Jurkat, Clone E6-1 (cell line): ENCODE results near the gene DIDO1.
A peak's percentile ranks its signal among the peaks of the same experiment; 100 is the strongest.
"Not testable (repeated sequence)": the region's sequence is repeated elsewhere in the genome, so short reads cannot be mapped to it uniquely, and the experiment has no call there.

Experiments used
- DNase-seq: peaks from one replicate; pipeline ENCODE4 v3.0.0-alpha.2; 2011; ENCODE audit warnings: low read depth, low spot score
- H3K4me3 ChIP-seq: 2 replicates; pipeline ENCODE4 v1.5.1; 2011; ENCODE audit warnings: mild to moderate bottlenecking, low read length, control low read depth, moderate library complexity

The DIDO1 gene

DNA sequence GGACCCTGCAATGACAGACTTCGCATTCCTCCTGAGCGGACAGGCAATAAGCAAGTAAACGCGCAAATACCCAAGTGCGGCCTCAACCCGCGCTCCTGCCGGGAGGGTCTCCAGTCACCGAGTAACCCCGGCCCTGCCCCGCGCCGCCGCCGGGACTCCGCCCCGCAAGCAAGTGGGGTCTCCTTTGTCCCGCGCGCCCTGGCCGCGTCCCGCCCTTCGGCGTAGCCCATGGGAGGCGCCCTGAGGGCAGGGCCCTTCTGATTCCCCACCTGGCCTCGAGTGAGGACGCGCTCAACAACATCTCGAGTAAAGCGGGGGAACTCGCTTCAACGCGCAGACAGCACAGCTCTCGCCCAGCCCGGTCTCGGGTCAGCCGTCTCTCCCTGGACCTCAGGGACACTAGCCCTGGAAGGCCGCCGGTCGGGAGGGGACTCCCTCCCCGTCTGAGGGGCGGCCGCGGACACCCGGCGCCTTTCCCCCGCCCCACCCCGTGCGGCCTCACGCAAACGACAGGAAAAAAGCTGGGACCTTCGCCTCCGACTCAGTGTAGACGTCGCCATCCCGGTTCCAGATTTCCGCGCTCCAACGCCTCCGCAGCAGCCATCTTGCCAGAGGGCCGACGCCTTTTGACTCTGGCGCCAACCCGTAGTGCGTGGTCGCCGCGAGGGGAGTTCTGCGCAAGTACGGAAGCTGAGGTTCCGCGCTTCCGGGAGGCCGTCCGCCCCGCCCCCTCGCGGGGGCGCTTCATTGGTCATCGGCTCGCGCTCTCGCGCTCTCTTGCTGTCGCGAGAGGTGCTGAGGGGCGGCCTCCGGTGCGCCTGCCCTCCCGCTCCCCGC lies 11.2 kb upstream of the DIDO1 start:
- peak; percentile 97 for DNase-seq
- peak overlapping the region; percentile 60 for H3K4me3 ChIP-seq

DNA sequence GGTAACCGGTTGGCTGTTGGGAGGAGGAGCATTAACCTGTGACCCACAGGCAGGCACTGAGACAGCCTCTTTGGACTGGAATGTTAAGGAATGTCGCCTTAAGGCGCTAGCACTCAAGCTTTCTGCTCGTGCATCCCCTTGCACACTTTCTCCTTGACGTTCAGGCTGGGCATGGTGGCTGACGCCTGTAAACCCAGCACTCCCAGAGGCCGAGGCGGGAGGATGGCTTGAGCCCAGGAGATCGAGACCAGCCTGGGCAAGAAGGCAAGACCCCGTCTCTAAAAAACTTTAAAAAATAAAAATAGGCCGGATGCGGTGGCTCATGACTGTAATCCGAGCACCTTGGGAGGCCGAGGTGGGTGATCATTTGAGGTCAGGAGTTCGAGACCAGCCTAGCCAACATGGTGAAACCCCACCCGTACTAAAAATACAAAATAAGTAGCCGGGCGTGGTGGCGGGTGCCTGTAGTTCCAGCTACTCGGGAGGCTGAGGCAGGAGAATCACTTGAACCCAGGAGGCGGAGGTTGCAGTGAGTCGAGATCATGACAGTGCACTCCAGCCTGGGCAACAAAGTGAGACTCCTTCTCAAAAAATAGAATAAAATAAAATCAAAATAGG lies 9.8 kb upstream of the DIDO1 start:
- peak overlapping the region; percentile 60 for H3K4me3 ChIP-seq
- no peak for DNase-seq

DNA sequence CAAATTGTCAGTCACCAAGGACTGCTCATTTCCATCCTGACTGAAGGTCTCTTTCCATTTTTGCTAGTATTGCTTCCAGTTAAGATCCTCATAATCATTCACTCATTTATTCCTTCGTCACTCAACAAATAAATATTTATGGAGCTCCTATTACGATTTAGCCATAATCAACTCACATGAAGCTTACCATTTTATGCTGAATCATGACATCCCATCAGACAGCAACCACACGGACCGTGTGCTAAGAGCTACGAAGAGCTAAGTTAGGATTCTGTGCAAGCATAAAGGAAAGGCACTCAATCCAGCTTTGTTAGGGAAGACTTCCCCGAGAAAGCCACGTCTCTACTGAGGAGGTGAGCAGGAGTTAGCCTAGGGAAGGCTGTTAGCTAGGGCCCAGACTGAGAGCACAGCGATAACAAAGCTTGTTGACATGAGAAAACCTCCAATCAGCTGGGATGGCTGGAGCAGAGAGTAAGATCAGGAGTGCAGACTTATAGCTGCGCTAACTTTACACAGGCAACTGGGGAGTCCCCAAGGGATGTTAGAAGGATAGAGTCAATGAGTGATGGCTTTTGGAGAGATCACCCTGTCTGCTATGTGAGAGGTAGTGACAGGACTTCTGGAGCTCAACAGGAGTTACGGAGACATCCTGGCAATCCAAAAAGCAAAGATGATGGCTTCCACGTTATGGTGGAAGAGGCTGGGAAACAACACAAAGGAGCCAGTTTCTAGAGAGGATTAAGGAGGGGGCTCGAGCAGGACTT lies 9.1 kb upstream of the DIDO1 start:
- H3K4me3 ChIP-seq: no peak overlapping the region
- DNase-seq: no peak

DNA sequence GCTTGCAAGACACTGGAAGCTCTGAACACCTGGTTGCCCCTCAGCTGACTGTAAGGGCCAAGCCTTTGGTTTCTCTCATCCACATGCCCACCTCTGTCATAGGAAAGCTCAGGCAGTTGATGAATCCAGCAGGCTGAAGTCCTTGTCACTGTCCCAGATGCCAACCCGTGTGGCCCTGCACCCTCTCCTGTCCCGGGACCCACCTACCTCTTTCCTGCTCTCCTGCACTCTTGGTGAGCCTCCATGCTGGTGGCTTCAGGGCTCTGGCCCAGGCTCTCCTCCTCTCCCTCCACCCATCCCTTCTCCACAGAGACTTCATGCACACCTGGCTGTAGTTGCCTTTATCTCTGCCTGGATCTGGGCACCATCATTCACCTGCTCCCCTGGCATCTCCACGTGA lies 7.7 kb upstream of the DIDO1 start:
- H3K4me3 ChIP-seq: no peak overlapping the region
- no peak for DNase-seq

DNA sequence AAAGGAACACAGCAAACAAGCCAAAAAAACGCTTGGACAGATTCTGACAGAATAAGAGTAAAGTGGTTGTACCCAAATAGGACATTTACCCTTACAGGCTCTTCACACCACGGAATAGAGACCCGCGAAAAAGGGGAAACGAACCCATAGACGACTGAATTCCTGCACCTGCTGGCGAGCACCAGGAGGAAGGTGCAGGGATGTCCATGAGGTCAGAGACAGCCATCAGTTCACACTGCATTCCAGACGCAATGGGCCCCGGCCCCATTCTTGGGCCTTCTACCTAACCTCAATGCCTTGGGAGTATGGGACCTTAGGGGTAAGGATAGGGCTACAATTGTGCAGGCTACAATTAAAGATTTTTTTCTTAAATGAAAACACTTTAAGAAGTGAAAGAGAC lies 5.2 kb upstream of the DIDO1 start:
- H3K4me3 ChIP-seq: no peak overlapping the region
- no peak for DNase-seq

DNA sequence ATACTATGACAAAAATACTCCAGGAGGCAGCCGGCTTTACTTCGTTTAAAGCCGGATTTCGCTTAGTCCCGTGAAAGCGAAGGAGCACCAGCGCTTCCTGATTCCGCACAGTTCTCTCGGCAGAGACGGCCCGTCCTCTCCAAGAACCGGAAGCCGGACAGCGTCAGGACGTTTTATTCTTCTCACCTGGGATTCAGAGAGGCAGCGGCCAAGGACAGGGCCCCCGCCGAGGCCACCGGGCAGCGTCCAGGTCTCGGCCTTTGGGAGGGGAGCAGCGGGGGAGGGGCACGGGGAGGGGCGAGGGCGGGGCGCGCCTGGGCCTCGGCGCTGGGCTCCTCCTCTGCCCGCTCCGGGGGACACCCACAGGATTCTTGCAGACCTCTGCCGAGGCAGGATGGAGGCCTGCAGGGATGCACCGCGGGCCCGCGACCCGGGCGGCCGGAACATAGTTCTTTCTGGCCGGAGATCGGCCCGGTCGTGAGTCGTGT lies 2.8 kb upstream of the DIDO1 start:
- DNase-seq: no peak
- peak overlapping the region; percentile 40 for H3K4me3 ChIP-seq

DNA sequence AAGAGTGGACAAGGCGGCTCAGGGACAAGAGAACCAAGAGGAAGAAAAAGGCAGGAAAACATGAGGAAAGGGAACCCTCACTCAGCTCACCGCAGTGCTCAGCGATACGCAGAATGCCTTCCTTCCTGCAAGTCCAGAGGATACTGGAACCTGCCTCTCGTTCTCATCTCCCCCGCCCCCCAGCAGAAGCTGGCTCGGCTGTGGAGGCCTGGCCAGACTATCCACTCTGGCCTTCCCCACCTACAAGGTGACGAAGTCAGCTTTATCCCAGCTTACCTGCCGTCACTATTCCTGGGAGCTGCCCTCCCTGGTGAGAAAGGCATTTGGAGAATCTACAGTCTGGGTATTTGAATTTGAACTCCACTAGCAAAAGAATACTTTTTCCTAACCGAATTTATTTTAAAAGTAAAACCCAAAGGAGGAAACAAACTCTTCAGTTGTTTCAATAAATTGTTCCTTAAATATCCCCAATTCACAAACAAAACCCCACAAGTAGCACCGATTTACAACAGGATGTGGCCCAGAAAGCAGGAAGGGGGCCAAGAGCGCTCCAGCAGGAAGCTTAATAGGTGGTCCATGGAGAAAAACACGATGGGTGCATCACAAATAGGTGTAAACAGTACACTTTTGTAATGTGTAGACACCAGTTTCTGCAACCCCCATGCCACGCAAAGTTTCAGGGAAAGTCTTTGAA lies 2.1 kb upstream of the DIDO1 start:
- H3K4me3 ChIP-seq: peak overlapping the region; percentile 40
- DNase-seq: no peak

DNA sequence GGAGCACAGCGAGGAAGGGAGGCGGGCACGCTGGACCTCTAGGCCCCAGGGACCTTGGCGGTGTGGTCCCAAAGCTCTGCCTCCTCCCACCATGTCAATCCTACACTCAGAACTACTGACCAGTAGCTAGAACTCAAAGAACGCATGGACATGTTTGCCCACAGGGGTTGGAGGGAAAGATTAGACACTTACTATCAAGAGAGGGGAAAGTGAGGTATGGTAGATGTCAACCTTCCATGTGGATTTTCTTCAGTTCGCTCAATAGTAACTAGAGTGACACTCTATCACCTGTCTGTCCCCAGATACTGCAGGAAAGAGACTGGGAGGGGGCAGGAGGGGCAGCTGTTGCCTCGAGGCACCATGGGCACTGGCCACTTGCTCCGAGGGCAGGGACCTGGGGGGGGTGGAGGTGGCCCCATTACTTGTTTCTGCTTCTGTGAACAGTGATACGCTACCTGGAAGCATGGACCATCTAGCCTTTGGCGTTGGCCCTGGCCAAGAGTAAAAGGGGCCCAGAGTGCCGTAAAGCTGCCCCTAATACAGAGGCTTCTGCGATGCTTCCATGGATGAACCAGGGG lies 912 bp upstream of the DIDO1 start:
- peak overlapping the region; percentile 88 for H3K4me3 ChIP-seq
- no peak for DNase-seq

DNA sequence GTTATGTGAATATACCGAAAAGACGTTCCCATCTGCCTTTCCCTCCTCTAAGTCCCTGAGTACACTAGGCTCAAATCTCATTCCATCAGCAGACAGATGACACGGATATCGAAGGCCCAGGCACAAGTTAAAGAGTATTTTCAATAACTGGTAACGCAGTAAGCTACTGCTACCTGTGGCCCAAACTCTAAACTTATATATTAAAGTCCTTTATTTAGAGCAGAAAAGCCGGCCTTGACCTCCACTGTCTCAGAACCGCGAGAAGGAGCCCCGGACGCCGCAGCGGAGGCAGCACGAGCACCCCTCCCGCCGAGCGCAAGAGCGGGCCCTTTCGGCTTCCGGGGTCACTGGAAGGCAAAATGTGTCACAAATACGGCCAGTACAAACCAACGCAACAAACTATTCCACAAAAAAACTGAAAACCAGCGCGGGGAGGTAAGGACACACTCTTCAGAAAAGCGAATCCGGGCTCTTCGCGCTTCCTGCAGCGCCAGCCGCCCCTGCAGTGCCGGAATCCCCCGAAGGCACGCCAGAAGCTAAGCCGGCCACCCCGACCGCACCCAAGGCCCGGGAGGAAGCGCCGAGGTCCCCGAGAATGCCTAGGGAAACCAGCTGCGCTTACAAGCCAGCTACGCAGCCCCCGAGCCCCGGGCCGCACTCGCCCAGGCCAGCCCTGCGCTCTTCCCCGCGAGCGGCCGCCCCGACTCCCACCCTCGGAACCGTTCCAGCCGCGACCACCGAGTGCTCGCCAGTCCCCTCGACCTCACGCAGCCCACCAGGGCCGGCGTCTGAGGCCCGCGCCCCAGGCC lies 681 bp downstream of the DIDO1 start:
- H3K4me3 ChIP-seq: peak overlapping the region; percentile 88
- no peak for DNase-seq

DNA sequence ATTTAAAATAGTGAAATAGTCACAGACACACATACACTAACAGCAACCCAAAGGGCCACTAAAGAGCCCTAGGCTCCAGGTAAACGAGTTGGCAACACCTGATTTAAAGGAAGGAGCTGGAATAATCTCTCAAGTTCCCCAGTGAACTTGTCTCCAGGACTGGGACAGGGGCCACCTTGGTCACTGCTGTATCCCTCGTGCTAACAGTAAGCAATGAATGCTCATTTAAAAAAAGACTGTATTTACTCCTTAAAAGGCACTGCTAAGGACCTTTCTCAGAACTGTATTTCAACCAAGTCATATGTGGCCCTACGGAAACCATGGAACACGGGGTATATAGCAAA lies 1.3 kb downstream of the DIDO1 start:
- no peak for DNase-seq
- peak overlapping the region; percentile 88 for H3K4me3 ChIP-seq

DNA sequence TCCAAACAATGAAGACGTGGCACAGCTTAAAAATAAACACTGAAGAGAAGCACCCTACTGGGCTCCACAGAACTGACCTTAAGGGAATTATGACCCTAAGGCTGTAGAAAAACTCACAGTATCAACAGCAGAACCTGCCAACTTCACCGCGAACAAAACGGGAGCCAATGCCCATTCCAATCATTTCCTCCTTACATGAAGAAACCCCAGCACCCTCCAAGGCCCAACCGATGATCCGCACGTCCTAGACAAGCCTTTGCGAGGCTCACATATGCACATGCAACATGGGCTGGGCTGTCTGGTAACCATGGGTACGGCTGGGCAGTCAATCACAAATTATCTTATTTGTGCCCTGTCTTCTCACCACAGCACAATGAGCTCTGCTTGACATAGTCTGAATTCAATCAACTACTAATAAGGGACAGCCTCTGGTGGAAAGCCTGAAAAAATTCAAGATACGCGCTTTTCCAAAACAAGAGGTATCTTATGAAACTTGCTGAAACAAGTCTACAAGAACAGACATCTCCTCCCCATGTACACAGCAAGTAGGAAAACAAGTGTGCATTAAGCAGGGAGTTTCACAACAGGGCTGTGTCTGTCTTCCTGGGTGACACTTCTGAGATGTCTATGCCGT lies 1.7 kb downstream of the DIDO1 start:
- no peak for DNase-seq
- peak overlapping the region; percentile 88 for H3K4me3 ChIP-seq

DNA sequence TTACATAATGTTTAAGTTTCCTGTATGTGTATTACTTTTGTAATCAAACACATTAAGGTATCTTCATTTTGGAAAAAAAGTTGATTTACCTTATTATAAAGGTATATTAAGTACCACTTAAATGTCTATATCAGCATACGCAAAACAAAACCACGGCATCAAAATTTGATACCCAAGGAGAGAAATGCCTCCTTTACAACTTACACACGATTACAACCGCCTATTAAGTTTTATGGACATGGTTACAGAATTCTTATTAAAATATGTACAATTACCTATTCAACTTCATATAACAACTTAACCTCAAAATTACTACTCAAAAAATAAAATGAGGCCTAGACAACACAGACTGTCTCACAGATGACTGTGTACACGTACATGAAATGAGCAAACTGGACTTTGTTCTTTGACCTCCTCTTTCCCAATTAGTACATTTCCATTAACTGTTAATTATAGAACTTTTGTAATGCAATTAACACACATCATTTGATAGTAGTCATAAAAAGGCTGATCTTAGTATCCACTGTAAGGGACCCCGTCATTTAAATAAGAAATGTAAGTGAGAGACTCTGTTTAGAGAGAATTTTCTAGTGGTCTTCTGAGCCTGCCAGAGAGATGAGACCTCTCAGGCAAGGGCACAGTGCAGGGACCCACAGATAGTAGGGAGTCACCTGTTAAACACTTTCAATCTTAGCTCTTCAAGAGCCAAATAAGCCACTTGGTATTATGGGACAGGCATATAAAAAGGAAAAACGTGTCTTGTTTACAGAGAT lies 2.5 kb downstream of the DIDO1 start:
- H3K4me3 ChIP-seq: peak overlapping the region; percentile 88
- no peak for DNase-seq

DNA sequence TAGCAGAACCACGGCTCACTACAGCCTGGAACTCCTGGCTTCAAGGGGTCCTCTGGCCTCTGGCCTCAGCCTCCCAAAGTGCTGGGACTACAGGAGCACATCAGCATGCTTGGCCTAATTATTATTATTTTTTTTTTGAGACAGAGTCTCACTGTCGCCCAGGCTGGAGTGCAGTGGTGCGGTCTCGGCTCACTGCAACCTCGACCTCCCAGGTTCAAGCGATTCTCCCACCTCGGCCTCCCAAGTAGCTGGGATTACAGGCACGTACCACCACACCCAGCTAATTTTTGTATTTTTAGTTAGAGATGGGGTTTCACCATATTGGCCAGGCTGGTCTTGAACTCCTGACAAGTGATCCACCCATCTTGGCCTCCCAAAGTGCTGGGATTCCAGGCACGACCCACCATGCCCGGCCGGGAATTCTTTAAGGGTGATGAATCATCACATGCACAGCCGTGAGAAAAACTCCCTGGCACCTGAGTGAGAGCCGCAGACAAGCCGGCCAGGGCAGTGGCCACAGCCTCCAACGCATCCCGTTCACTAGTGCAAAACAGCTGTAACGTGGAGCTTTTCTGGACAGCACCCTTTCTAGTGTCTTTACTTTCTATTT lies 3.1 kb downstream of the DIDO1 start:
- DNase-seq: not testable (repeated sequence)
- peak overlapping the region; percentile 33 for H3K4me3 ChIP-seq

DNA sequence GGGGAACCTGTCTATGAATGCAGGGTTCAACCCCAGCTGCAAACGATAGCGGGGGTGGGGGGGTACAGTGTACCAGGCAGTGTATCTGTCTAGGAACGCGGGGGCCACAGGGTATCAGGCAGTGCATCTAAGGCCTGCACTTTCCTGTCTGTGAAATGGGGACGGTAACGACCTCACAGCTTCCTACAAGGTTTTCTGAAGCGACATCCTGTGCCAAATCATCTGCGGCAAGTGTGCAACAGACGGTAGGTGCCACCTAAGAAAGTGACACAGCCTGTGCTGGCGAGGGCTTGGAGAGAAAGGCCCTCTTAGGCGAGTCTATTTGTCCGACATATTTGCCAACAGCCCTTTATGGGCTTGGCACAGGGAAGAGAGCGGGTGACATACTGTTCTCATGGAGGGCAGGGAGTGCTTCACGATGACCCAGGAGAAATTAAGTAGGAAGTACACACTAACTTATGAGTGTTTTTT lies 3.8 kb downstream of the DIDO1 start:
- DNase-seq: peak; percentile 83
- H3K4me3 ChIP-seq: peak overlapping the region; percentile 33

DNA sequence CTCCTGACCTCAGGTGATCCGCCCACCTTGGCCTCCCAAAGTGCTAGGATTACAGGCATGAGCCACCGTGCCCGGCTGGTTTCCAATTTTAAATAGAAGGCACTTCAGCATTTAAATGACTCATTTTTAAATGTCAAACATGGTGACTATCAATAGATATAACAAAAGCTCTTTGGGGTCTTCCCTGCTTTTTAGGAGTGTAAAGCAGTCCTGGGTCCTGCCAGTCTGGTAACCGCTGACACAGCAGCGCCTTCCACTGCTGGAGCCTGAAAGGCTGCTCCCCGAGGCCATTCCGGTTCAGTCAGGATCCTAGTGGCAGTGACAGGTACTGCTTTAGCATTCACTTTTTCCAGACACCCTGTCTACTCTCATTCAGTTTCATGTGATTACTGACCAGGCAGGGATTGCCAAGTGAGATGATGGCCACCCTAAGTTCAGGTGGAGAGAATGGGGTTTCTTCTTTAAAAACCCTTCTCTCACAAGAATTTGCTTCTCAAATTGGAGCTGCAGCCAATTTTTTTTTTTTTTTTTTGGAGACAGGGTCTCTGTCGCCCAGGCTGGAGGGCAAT lies 5.1 kb downstream of the DIDO1 start:
- no peak overlapping the region for H3K4me3 ChIP-seq

DNA sequence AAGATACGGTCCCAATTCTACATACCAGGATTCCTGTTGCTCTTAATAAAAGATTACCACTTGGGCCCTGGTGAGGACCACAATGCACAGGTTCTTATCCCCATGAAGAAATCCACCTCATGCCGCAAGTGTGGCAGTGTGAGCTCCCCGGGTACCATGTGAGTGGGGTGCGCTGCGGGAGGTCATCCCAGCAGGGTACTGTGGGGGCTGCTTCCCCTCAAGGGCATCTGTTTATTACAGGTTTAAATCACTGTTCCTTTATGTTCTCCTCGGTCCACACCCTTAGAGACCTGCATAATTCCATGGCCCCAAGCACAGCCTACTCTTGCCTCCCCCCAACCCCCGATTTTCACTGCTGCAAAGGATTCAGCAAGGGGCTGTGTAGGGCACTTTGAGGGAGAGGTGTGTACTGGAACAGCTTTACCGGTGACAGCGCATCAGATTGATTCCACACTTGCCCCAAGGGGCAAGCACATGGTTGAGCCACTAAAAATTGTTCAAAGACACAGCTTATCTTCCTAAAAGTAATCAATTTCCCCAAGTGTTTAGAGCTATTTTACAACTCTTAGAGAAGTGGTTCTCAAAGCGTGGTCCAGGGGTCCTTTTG lies 6.2 kb downstream of the DIDO1 start:
- no peak for DNase-seq
- H3K4me3 ChIP-seq: no peak overlapping the region

More for the DNA sequence above, 5.1 kb downstream of the DIDO1 start:
- peak; percentile 64 for DNase-seq
